K562 (cell line): ENCODE results near the gene HSPB2. TPM values are rescaled to one million over a fixed set of nuclear protein-coding genes. Genes with fewer than 3 reads are reported as not detected.

Experiments
- C11orf30 ChIP-seq: fragments of 450-650 bp; IDR thresholded peaks from 2 replicates; pipeline ENCODE4 v1.6.1; 2016; ENCODE audit warnings: low read depth, mild to moderate bottlenecking
- CEBPG ChIP-seq, 3 experiments: fragments of 200-800 bp in 1 of 3; sonication (Bioruptor generic) in 1 of 3; sonication (generic) in 1 of 3; formaldehyde crosslinking in 1 of 3; IDR thresholded peaks in 2 of 3; conservative IDR thresholded peaks in 1 of 3; 2 replicates each; pipeline versions ENCODE4 v1.6.1 to v1.8.0; 2016 to 2022; ENCODE audit warnings: missing compliant biosample characterization in 2 of 3, missing genetic modification characterization in 2 of 3, mild to moderate bottlenecking in 1 of 3, missing genetic modification reagents in 1 of 3
- COPS2 ChIP-seq: fragments of 450-650 bp; conservative IDR thresholded peaks from 2 replicates; pipeline ENCODE4 v1.6.1; 2016; ENCODE audit warnings: mild to moderate bottlenecking, moderate library complexity
- HOXB6 ChIP-seq: fragments of 250-450 bp; sonication (Bioruptor Pico); IDR thresholded peaks from 2 replicates; pipeline ENCODE4 v1.5.1; 2022; ENCODE audit warnings: mild to moderate bottlenecking, borderline replicate concordance
- KHSRP ChIP-seq: fragments of 450-650 bp; IDR thresholded peaks from 2 replicates; pipeline ENCODE4 v1.6.1; 2017
- MAFK ChIP-seq: IDR thresholded peaks from 2 replicates; pipeline ENCODE4 v1.6.1; 2011; ENCODE audit warnings: low read length, improper control_type of control experiment
- NFIX ChIP-seq: fragments of 250-450 bp; sonication (Bioruptor Pico); IDR thresholded peaks from 2 replicates; pipeline ENCODE4 v1.4.0; 2020; ENCODE audit warnings: low read depth, mild to moderate bottlenecking, moderate library complexity
- NONO ChIP-seq, 2 experiments: fragments of 200-400 bp in 1 of 2; fragments of 450-650 bp in 1 of 2; formaldehyde crosslinking in 1 of 2; IDR thresholded peaks; 2 replicates each; pipeline ENCODE4 v1.6.1; 2017; ENCODE audit warnings: low read depth in 2 of 2, mild to moderate bottlenecking in 2 of 2, moderate library complexity in 2 of 2, low read length in 1 of 2
- PHTF2 ChIP-seq: fragments of 250-450 bp; sonication (Bioruptor Pico); IDR thresholded peaks from 2 replicates; pipeline ENCODE4 v1.5.0; 2021; ENCODE audit warnings: mild to moderate bottlenecking
- PML ChIP-seq: IDR thresholded peaks from 2 replicates; pipeline ENCODE4 v1.6.1; 2012; ENCODE audit warnings: low read length, inconsistent platforms
- RB1 ChIP-seq: fragments of 450-650 bp; IDR thresholded peaks from 2 replicates; pipeline ENCODE4 v1.6.1; 2017; ENCODE audit warnings: low read depth, mild to moderate bottlenecking
- SIN3B ChIP-seq: fragments of 450-650 bp; IDR thresholded peaks from 2 replicates; pipeline ENCODE4 v1.6.1; 2017; ENCODE audit warnings: low read depth, mild to moderate bottlenecking, moderate library complexity
- SNRNP70 ChIP-seq: fragments of 200-400 bp; formaldehyde crosslinking; optimal IDR thresholded peaks from 2 replicates; pipeline ENCODE3; 2017; ENCODE audit warnings: low read depth, low read length
- ZBTB7A ChIP-seq: IDR thresholded peaks from 2 replicates; pipeline ENCODE4 v1.6.1; 2011; ENCODE audit warnings: low read depth, mild to moderate bottlenecking, low read length, moderate library complexity, borderline replicate concordance; ENCODE audit not compliant: control insufficient read depth
- ZKSCAN3 ChIP-seq: fragments of 250-450 bp; sonication (Bioruptor Pico); IDR thresholded peaks from 2 replicates; pipeline ENCODE4 v1.4.0; 2020
- ZNF695 ChIP-seq: fragments of 450-650 bp; formaldehyde crosslinking; IDR thresholded peaks from 2 replicates; pipeline ENCODE4 v1.4.0; 2020; ENCODE audit warnings: mild to moderate bottlenecking, moderate library complexity
- ZNF778 ChIP-seq: fragments of 450-650 bp; formaldehyde crosslinking; IDR thresholded peaks from 2 replicates; pipeline ENCODE4 v1.4.0; 2020; ENCODE audit warnings: mild to moderate bottlenecking, moderate library complexity
- polyA plus RNA-seq, 8 experiments: library from polyadenylated mRNA; depleted of rRNA in 4 of 8; stranded (reverse) in 5 of 8; unstranded in 3 of 8; fragments of >200 nt; fragmentation: Nextera tagmentation in 2 of 8; fragmentation: Illumina TruSeq in 1 of 8; extraction: Ambion mirVana in 2 of 8; extraction: Trizol in 1 of 8; gene quantifications; 2 replicates each; pipeline versions ENCODE4 v1.2.1 to v1.2.3, GENCODE V29; 2011 to 2014; ENCODE audit warnings: inconsistent platforms in 1 of 8, missing spikeins in 1 of 8
- total RNA-seq, 7 experiments: library from RNA; depleted of rRNA in 6 of 7; stranded (reverse); fragments of >200 nt in 6 of 7; fragmentation: Illumina TruSeq in 2 of 7; extraction: Trizol in 2 of 7; gene quantifications; 2 replicates each; pipeline versions ENCODE4 v1.2.1 to v1.2.3, GENCODE V29; 2011 to 2021; ENCODE audit warnings: low replicate concordance in 1 of 7
- TF ChIP-seq, protein P1 (sequence below): fragments of 150-350 bp; conservative IDR thresholded peaks from 2 replicates; pipeline ENCODE4 v1.6.1; 2014; ENCODE audit warnings: low read length
- TF ChIP-seq, protein P2 (sequence below): sonication (generic); formaldehyde crosslinking; IDR thresholded peaks from 2 replicates; pipeline ENCODE4 v1.9.0; 2022; ENCODE audit warnings: mild to moderate bottlenecking, missing genetic modification reagents
- TF ChIP-seq, protein P3 (sequence below): fragments of 450-650 bp; IDR thresholded peaks from 2 replicates; pipeline ENCODE4 v1.6.1; 2018; ENCODE audit not compliant: partially characterized antibody

The HSPB2 gene
- total and polyA plus RNA-seq, 9 of the 15 experiments (the other 6 are each of a cell fraction or from before 2014, with no cell fraction given), result 0.06 to 0.35 (median 0.11) TPM; not detected in 5

DNA sequence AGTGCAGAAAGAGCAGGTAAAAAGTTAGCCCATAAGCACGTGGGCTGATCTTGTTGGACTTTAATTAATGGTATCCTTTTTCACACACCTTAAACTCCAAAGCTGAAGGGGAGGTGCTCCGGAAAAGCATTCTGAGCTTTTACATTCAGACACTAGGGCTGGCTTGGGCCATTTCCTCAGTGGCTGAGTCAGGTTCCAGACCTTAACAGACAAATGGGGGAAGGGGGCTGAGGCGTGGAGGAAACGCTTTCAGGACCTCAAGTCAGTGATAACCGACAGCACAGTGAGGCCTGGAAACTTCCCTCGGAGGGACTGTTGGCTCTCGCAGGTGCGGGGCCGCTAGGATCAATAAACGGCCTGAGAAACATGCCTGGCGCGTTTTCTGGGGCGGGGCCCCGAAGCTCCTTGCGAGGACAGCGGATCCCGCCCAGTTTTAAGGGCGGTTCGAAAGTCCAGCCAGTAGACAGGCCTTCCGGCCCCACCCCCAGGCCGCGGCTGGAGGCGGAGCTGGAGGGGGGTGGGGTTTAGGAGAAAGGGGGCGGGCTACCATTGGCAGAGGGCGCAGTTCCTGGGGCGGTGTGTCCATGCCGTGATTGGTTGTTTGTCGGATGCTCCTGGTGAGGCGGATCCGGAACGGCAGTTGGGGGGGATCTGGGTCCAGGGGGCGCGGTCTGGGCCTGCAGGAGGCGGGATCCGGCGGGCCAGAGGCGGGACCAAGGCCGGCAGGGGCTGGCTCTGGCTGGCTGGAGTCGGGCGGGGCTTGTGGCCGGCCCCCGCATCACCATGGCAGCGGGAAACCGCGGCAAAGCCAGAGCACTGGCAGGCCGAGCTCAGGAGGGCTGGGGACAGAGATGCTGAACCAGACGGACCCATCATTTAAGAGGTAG, 14.2 kb downstream of the HSPB2 start (continued):
- TF ChIP-seq NFIX, result no peak
- no peak for TF ChIP-seq KHSRP
- TF ChIP-seq COPS2, result no peak
- no peak for TF ChIP-seq ZNF778 (CRISPR knock-in tag)
- no peak for TF ChIP-seq SIN3B
- TF ChIP-seq, protein P1, sequence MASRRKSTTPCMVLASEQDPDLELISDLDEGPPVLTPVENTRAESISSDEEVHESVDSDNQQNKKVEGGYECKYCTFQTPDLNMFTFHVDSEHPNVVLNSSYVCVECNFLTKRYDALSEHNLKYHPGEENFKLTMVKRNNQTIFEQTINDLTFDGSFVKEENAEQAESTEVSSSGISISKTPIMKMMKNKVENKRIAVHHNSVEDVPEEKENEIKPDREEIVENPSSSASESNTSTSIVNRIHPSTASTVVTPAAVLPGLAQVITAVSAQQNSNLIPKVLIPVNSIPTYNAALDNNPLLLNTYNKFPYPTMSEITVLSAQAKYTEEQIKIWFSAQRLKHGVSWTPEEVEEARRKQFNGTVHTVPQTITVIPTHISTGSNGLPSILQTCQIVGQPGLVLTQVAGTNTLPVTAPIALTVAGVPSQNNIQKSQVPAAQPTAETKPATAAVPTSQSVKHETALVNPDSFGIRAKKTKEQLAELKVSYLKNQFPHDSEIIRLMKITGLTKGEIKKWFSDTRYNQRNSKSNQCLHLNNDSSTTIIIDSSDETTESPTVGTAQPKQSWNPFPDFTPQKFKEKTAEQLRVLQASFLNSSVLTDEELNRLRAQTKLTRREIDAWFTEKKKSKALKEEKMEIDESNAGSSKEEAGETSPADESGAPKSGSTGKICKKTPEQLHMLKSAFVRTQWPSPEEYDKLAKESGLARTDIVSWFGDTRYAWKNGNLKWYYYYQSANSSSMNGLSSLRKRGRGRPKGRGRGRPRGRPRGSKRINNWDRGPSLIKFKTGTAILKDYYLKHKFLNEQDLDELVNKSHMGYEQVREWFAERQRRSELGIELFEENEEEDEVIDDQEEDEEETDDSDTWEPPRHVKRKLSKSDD, result 0 out of 2 replicates have a peak, but pooled peaks have one; percentile 37
- TF ChIP-seq C11orf30, result no peak
- no peak for TF ChIP-seq PHTF2 (CRISPR knock-in tag)
- peak; percentile 38; the same call in 1 of the 2 replicates for TF ChIP-seq ZBTB7A
- TF ChIP-seq, protein P2, sequence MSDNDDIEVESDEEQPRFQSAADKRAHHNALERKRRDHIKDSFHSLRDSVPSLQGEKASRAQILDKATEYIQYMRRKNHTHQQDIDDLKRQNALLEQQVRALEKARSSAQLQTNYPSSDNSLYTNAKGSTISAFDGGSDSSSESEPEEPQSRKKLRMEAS (CRISPR knock-in tag), result peak; percentile 61; the same call in 1 of the 2 replicates
- TF ChIP-seq ZNF695 (CRISPR knock-in tag), result no peak
- peak; percentile 74; the same call in 1 of the 2 replicates for TF ChIP-seq RB1
- no peak for TF ChIP-seq ZKSCAN3 (CRISPR knock-in tag)
- peak; percentile 64; the same call in 1 of the 2 replicates for TF ChIP-seq PML
- no peak for TF ChIP-seq HOXB6 (CRISPR knock-in tag)
- TF ChIP-seq SNRNP70, result no peak
- no peak for TF ChIP-seq NONO (IDR thresholded peaks at IDR 0.05; ENCODE audit: low read depth in 2 of 2, low read length in 1 of 2)
- no peak for TF ChIP-seq CEBPG (CRISPR knock-in tag; IDR thresholded peaks at IDR 0.05)
- no peak for TF ChIP-seq CEBPG (tag; conservative IDR thresholded peaks at IDR 0.05 in 1 of 2, IDR thresholded peaks at IDR 0.05 in 1 of 2)
- TF ChIP-seq, protein P3, sequence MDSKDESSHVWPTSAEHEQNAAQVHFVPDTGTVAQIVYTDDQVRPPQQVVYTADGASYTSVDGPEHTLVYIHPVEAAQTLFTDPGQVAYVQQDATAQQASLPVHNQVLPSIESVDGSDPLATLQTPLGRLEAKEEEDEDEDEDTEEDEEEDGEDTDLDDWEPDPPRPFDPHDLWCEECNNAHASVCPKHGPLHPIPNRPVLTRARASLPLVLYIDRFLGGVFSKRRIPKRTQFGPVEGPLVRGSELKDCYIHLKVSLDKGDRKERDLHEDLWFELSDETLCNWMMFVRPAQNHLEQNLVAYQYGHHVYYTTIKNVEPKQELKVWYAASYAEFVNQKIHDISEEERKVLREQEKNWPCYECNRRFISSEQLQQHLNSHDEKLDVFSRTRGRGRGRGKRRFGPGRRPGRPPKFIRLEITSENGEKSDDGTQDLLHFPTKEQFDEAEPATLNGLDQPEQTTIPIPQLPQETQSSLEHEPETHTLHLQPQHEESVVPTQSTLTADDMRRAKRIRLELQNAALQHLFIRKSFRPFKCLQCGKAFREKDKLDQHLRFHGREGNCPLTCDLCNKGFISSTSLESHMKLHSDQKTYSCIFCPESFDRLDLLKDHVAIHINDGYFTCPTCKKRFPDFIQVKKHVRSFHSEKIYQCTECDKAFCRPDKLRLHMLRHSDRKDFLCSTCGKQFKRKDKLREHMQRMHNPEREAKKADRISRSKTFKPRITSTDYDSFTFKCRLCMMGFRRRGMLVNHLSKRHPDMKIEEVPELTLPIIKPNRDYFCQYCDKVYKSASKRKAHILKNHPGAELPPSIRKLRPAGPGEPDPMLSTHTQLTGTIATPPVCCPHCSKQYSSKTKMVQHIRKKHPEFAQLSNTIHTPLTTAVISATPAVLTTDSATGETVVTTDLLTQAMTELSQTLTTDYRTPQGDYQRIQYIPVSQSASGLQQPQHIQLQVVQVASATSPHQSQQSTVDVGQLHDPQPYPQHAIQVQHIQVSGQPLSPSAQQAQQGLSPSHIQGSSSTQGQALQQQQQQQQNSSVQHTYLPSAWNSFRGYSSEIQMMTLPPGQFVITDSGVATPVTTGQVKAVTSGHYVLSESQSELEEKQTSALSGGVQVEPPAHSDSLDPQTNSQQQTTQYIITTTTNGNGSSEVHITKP, result no peak
- no peak for TF ChIP-seq MAFK
